Measurements from ENCODE around the gene RTN4RL1. TPM values are rescaled to one million over a fixed set of nuclear protein-coding genes. Genes with fewer than 3 reads are reported as not detected.

The RTN4RL1 gene
- total and polyA plus RNA-seq, 9 donors: 0.30 to 4.1 (median 1.6) TPM; not detected in 1

GRCh38 chr17:1978396-1978949, 46.7 kb downstream of the RTN4RL1 start:
- TF ChIP-seq POLR2A (IDR thresholded peaks at IDR 0.05) (no peak), EP300 (IDR thresholded peaks at IDR 0.05) (no peak), CTCF (IDR thresholded peaks at IDR 0.05) (no peak)
- Histone ChIP-seq H3K4me1 (ENCODE audit: insufficient read depth) (peaks cover 6% of the 10 kb centered on the region), H3K27ac (no peak overlapping the region), H3K36me3 (no peaks in the 10 kb centered on the region), H3K27me3 (no peaks in the 10 kb centered on the region), H3K4me3 (no peak overlapping the region), H3K9me3 (no peaks in the 10 kb centered on the region)
- no peak for DNase-seq
- WGBS, 3 donors: 57 to 68% (median 63%) methylated on average over 16 of the region's 16 CpGs
- intact Hi-C loops (cut with DNase I): no loop called here

- Histone ChIP-seq H3K4me3 (no peak overlapping the region), H3K27ac (no peak overlapping the region), H3K9me3 (no peaks in the 10 kb centered on the region), H3K36me3 (no peaks in the 10 kb centered on the region), H3K4me1 (ENCODE audit: insufficient read depth) (peaks cover 6% of the 10 kb centered on the region), H3K27me3 (no peaks in the 10 kb centered on the region)
- 3 to 18% (median 4%) methylated on average over 26 to 55 of the region's 55 CpGs for WGBS, 3 donors
- intact Hi-C loops (cut with DNase I): no loop called here
- TF ChIP-seq CTCF (IDR thresholded peaks at IDR 0.05): no peak
- DNase-seq: no peak
Measured at GRCh38 chr17:1977583-1978395, 47.3 kb downstream of the RTN4RL1 start.

- H3K4me3 ChIP-seq: no peak overlapping the region
- no peaks in the 10 kb centered on the region for H3K9me3 ChIP-seq
- no peak for TF ChIP-seq EP300 (IDR thresholded peaks at IDR 0.05)
- no peak for TF ChIP-seq POLR2A (IDR thresholded peaks at IDR 0.05)
- TF ChIP-seq CTCF (IDR thresholded peaks at IDR 0.05): no peak
- DNase-seq: no peak
- intact Hi-C loops (cut with DNase I): no loop called here
- no peak overlapping the region for H3K27ac ChIP-seq
- peaks cover 6% of the 10 kb centered on the region for H3K4me1 ChIP-seq (ENCODE audit: insufficient read depth)
- H3K27me3 ChIP-seq: no peaks in the 10 kb centered on the region
- 68 to 79% (median 77%) methylated on average over 5 of the region's 5 CpGs for WGBS, 3 donors
- H3K36me3 ChIP-seq: no peaks in the 10 kb centered on the region
Measured at GRCh38 chr17:1976683-1977064, 48.5 kb downstream of the RTN4RL1 start.

GRCh38 chr17:1976000-1976682, 49.0 kb downstream of the RTN4RL1 start:
- no peaks in the 10 kb centered on the region for H3K9me3 ChIP-seq
- no peak overlapping the region for H3K4me3 ChIP-seq
- no peak for TF ChIP-seq CTCF (IDR thresholded peaks at IDR 0.05)
- no peak for TF ChIP-seq EP300 (IDR thresholded peaks at IDR 0.05)
- TF ChIP-seq POLR2A (IDR thresholded peaks at IDR 0.05): no peak
- no peaks in the 10 kb centered on the region for H3K27me3 ChIP-seq
- DNase-seq: no peak
- intact Hi-C loops (cut with DNase I): no loop called here
- peaks cover 6% of the 10 kb centered on the region for H3K4me1 ChIP-seq (ENCODE audit: insufficient read depth)
- 77 to 84% (median 78%) methylated on average over 4 of the region's 4 CpGs for WGBS, 3 donors
- H3K36me3 ChIP-seq: no peaks in the 10 kb centered on the region
- no peak overlapping the region for H3K27ac ChIP-seq
